GM10847 (cell line): ENCODE results near the gene TRIM22.

Source experiments
- POLR2A ChIP-seq: IDR thresholded peaks from 2 replicates; pipeline ENCODE4 v1.6.1; 2011; ENCODE audit not compliant: insufficient read length; ENCODE audit errors: extremely low read depth

Gene TRIM22

GRCh38 chr11:5726351-5726750, 36.8 kb downstream of the TRIM22 start:
- TF ChIP-seq POLR2A = no peak

GRCh38 chr11:5727691-5728090, 38.1 kb downstream of the TRIM22 start:
- no peak for TF ChIP-seq POLR2A

- TF ChIP-seq POLR2A = no peak
Measured at GRCh38 chr11:5736396-5736795, 46.8 kb downstream of the TRIM22 start, which contains the start of gene OR56B1. OR56B1 (plus strand) TSS chr11:5736448; CDS start chr11:5736517, 69 bp downstream.

- no peak for TF ChIP-seq POLR2A
Measured at GRCh38 chr11:5737091-5737490, 47.5 kb downstream of the TRIM22 start.

GRCh38 chr11:5737670-5738392, 48.2 kb downstream of the TRIM22 start:
- TF ChIP-seq POLR2A = no peak

GRCh38 chr11:5738431-5738830, 48.8 kb downstream of the TRIM22 start:
- no peak for TF ChIP-seq POLR2A

GRCh38 chr11:5746614-5747013, 57.0 kb downstream of the TRIM22 start:
- no peak for TF ChIP-seq POLR2A

GRCh38 chr11:5749836-5750235, 60.2 kb downstream of the TRIM22 start:
- TF ChIP-seq POLR2A = no peak

- TF ChIP-seq POLR2A = no peak
Measured at GRCh38 chr11:5753943-5754342, 64.4 kb downstream of the TRIM22 start, which contains the start of gene OR52N4. OR52N4 (plus strand) TSS chr11:5754243; CDS start chr11:5754741, 498 bp downstream.
